Adrenal gland (tissue), 12 donors: ENCODE measurements around the gene RAPGEF4. TPM values are rescaled to one million over a fixed set of nuclear protein-coding genes. Genes with fewer than 3 reads are reported as not detected.
"Not testable (repeated sequence)": the region's sequence is repeated elsewhere in the genome, so short reads cannot be mapped to it uniquely, and the experiment has no call there.

Source experiments
- DNase-seq, 7 donors: peaks; one replicate each; pipeline ENCODE4 v3.0.0-alpha.2; 2019 to 2020
- H3K27ac ChIP-seq, 5 donors: fragments of 200-600 bp; sonication (generic) in 4 of 5; 1 replicate in 3 of 5; 2 replicates in 2 of 5; pipeline versions ENCODE4 v1.5.1 to v1.8.0; 2016 to 2020; ENCODE audit warnings: mild to moderate bottlenecking in 1 of 5
- H3K27me3 ChIP-seq: fragments of 200-600 bp; 2 replicates; pipeline ENCODE4 v1.8.0; 2021
- H3K36me3 ChIP-seq, 2 donors: fragments of 200-600 bp; replicated peaks in 1 of 2; 1 replicate in 1 of 2; 2 replicates in 1 of 2; pipeline versions ENCODE4 v1.5.1 to v1.8.0; 2018 to 2022
- H3K4me1 ChIP-seq, 2 donors: fragments of 200-600 bp; replicated peaks in 1 of 2; 1 replicate in 1 of 2; 2 replicates in 1 of 2; pipeline versions ENCODE4 v1.5.1 to v1.8.0; 2018 to 2021
- H3K4me3 ChIP-seq, 4 donors: fragments of 200-600 bp; sonication (generic) in 3 of 4; one replicate each; pipeline ENCODE4 v1.5.1; 2016 to 2018
- H3K9me3 ChIP-seq, 3 donors: fragments of 200-600 bp; sonication (generic) in 1 of 3; replicated peaks in 1 of 3; 1 replicate in 2 of 3; 2 replicates in 1 of 3; pipeline versions ENCODE4 v1.5.1 to v1.8.0; 2016 to 2021
- POLR2A ChIP-seq, 2 donors: fragments of 450-650 bp; IDR thresholded peaks; one replicate each; pipeline ENCODE4 v1.6.1; 2017; ENCODE audit warnings: antibody characterized with exemption in 2 of 2, mild to moderate bottlenecking in 2 of 2, moderate library complexity in 1 of 2
- WGBS, 4 donors: extraction: QIAGEN DNeasy Blood & Tissue Kit in 2 of 4; methylation state at CpG; one replicate each; pipeline versions ENCODE4 v1.1.5 to v1.1.7; 2013 to 2017; 5-methylcytosine and 5-hydroxymethylcytosine counted together
- intact Hi-C, 2 donors: fragments of 100-400 bp; cut with DNase I; formaldehyde crosslinking; loops; one replicate each; pipeline versions ENCODE4 v1.14.1 to v1.15.0; 2022 to 2023
- polyA plus RNA-seq, 3 donors: library from polyadenylated mRNA; stranded (reverse); fragments of 200-250 nt in 2 of 3; fragments of 350-450 nt in 1 of 3; fragmentation: Illumina TruSeq in 1 of 3; extraction: RNeasy Lipid Tissue Mini Kit (QIAGEN cat#74804) in 1 of 3; gene quantifications; one replicate each; pipeline ENCODE4 v1.2.3, GENCODE V29; 2013 to 2014
- total RNA-seq, 9 donors: library from RNA; depleted of rRNA in 4 of 9; stranded (reverse); fragments of >200 nt in 4 of 9; fragments of 120-200 nt in 1 of 9; fragmentation: NEBNext Ultra II Directional in 1 of 9; extraction: Animal tissue kit (Norgen Biotek cat#: 25700) in 1 of 9; gene quantifications; one replicate each; pipeline versions ENCODE4 v1.1.0 to v1.2.4, GENCODE V29; 2013 to 2023
- TF ChIP-seq, protein P1 (sequence below), 6 experiments: fragments of 450-650 bp in 4 of 6; fragments of 200-600 bp in 2 of 6; sonication (generic) in 1 of 6; IDR thresholded peaks; 1 replicate in 5 of 6; 2 replicates in 1 of 6; pipeline versions ENCODE4 v1.5.1 to v1.8.0; 2016 to 2021; ENCODE audit warnings: antibody characterized with exemption in 6 of 6, mild to moderate bottlenecking in 2 of 6, moderate library complexity in 1 of 6
- donor health status: healthy with polysubstance abuse.
- donor health status: Bipolar disorder and iron deficiency.
- donor health status: DM: yes; HTN: yes; CAD: no.
- donor health status: DM: no; HTN: no; CAD: no.
- donor health status: DM: no; HTN: no; CAD: no.
- donor health status: DM: yes; HTN: yes; CAD: no.

The RAPGEF4 gene
- total and polyA plus RNA-seq, 12 donors: 24.8 to 288 (median 101) TPM

DNA sequence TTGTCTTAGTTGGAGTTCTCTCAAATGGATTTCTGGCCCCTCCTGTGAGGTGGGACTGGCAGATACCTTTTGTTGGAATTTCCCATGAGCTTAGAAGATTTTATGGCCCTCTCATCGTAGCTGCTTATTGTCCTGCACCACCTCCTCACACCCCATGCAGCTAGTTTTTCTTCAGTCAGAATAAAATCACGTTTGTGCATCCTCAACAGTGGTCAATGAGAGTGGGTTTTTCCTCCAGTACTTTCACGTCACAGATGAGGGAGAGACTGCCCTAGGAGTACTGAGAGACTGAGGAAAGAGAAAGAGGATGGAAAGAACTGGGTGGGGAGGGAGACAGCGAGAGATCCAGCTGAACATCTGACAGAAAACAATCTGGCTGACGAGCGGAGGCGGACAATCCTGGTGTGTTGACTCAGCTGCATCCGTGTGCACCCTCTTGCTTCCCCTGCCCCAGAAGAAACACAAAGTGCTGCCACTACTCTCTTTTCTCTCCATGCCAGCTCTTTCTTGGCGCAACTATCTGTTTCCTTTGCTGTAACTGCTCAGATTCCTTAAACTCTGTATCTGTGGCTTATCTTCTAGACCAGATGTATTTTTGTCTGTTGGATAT, 7.4 kb downstream of the RAPGEF4 start:
- intact Hi-C loops: no loop called here
- no peak overlapping the region for H3K27ac ChIP-seq
- TF ChIP-seq, protein P1, sequence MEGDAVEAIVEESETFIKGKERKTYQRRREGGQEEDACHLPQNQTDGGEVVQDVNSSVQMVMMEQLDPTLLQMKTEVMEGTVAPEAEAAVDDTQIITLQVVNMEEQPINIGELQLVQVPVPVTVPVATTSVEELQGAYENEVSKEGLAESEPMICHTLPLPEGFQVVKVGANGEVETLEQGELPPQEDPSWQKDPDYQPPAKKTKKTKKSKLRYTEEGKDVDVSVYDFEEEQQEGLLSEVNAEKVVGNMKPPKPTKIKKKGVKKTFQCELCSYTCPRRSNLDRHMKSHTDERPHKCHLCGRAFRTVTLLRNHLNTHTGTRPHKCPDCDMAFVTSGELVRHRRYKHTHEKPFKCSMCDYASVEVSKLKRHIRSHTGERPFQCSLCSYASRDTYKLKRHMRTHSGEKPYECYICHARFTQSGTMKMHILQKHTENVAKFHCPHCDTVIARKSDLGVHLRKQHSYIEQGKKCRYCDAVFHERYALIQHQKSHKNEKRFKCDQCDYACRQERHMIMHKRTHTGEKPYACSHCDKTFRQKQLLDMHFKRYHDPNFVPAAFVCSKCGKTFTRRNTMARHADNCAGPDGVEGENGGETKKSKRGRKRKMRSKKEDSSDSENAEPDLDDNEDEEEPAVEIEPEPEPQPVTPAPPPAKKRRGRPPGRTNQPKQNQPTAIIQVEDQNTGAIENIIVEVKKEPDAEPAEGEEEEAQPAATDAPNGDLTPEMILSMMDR (IDR thresholded peaks at IDR 0.05): no peak
- no peaks in the 10 kb centered on the region for H3K36me3 ChIP-seq
- no peaks in the 10 kb centered on the region for H3K9me3 ChIP-seq
- H3K4me1 ChIP-seq: no peaks in the 10 kb centered on the region
- H3K27me3 ChIP-seq: no peaks in the 10 kb centered on the region
- no peak for DNase-seq
- H3K4me3 ChIP-seq: no peak overlapping the region
- 62 to 75% (median 70%) methylated on average over 9 of the region's 9 CpGs for WGBS, 4 donors

DNA sequence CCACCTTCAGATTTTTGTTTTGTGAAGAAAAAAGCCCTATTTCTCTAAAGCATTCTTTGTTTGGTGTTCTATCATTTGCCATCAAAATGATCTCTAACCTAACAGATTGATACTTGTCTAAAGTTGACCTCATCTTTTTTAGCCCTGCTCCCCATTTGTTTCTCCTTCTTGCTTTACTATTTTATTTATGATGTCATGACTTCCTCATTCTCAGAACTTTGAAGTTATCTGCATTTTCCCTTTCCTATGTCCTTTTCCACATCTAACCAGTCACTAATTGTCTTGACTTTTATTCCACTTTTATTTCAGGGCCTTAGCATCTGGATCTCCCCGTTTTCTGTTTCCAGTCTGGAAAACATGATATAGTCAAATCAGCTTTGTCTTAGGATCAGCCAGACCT, 8.3 kb downstream of the RAPGEF4 start:
- Histone ChIP-seq H3K27ac (no peak overlapping the region), H3K9me3 (no peaks in the 10 kb centered on the region), H3K36me3 (no peaks in the 10 kb centered on the region), H3K4me3 (no peak overlapping the region), H3K4me1 (no peaks in the 10 kb centered on the region), H3K27me3 (no peaks in the 10 kb centered on the region)
- WGBS, 4 donors: 72 to 94% (median 82%) methylated on average over 1 of the region's 1 CpG
- TF ChIP-seq, protein P1 (IDR thresholded peaks at IDR 0.05): no peak
- TF ChIP-seq POLR2A (IDR thresholded peaks at IDR 0.05): no peak
- DNase-seq: no peak
- intact Hi-C loops: no loop called here

DNA sequence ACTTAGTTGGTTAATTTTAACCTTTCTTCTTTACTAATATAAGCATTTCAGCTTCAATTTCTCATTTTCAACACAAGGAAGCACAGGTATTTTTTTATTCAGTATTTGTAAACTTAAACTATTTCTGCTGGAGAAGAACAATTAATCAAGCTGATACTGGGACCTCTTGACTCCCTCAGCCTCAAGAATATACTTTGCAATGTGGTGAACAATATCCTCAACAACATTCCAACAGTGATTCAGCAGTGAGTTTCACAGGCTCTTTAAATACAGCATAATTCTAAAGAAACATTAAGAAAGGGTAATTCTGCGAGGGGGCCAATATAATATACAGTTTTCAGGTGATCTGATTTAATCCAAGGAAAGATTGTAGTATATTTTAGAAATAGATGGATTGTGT, 10.0 kb downstream of the RAPGEF4 start:
- intact Hi-C loops: no loop called here
- no peak overlapping the region for H3K4me3 ChIP-seq
- TF ChIP-seq, protein P1 (IDR thresholded peaks at IDR 0.05): no peak
- TF ChIP-seq POLR2A (IDR thresholded peaks at IDR 0.05): no peak
- H3K27ac ChIP-seq: no peak overlapping the region
- H3K9me3 ChIP-seq: no peaks in the 10 kb centered on the region
- WGBS, 4 donors: 86 to 91% (median 88%) methylated on average over 1 of the region's 1 CpG
- DNase-seq: no peak
- H3K4me1 ChIP-seq: no peaks in the 10 kb centered on the region
- no peaks in the 10 kb centered on the region for H3K27me3 ChIP-seq
- H3K36me3 ChIP-seq: no peaks in the 10 kb centered on the region

DNA sequence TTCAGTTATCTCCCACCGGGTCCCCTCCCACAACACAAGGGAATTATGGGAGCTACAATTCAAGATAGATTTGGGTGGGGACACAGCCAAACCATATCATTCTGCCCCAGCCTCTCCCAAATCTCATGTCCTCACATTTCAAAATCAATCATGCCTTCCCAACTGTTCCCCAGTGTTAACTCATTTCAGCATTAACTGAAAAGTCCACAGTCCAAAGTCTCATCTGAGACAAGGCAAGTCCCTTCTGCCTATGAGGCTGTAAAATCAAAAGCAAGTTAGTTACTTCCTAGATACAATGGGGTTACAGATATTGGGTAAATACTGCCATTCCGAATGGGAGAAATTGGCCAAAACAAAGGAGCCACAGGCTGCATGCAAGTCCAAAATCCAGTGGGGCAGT, 12.9 kb downstream of the RAPGEF4 start:
- H3K4me3 ChIP-seq, H3K4me1 ChIP-seq, intact Hi-C loops, H3K27me3 ChIP-seq, H3K27ac ChIP-seq, DNase-seq, H3K9me3 ChIP-seq, H3K36me3 ChIP-seq: not testable (repeated sequence)
- 82 to 88% (median 87%) methylated on average over 1 to 2 of the region's 2 CpGs for WGBS, 4 donors

DNA sequence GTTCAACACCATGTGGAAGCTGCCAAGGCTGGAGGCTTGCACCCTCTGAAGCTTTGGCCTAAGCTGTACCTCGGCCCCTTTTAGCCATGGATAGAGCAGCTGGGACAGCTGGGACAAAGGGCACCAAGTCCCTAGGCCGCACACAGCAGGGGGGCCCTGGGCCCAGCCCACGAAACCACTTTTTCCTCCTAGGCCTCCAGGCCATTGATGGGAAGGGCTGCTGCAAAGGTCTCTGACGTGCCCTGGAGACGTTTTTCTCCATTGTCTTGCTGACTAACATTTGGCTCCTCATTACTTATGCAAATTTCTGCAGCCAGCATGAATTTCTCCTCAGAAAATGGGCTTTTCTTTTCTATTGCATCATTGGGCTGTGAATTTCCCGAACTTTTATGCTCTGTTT, 13.7 kb downstream of the RAPGEF4 start:
- WGBS, 4 donors: 70 to 92% (median 80%) methylated on average over 5 to 6 of the region's 6 CpGs
- H3K4me3 ChIP-seq: no peak overlapping the region
- no peaks in the 10 kb centered on the region for H3K4me1 ChIP-seq
- no peak for DNase-seq
- intact Hi-C loops: no loop called here
- H3K36me3 ChIP-seq: no peaks in the 10 kb centered on the region
- H3K27me3 ChIP-seq: no peaks in the 10 kb centered on the region
- no peaks in the 10 kb centered on the region for H3K9me3 ChIP-seq
- H3K27ac ChIP-seq: no peak overlapping the region
- TF ChIP-seq, protein P1 (IDR thresholded peaks at IDR 0.05): no peak
- TF ChIP-seq POLR2A (IDR thresholded peaks at IDR 0.05): no peak
